Fibroblast of the aortic adventitia (primary cell): ENCODE results near the gene IRF8. TPM values are rescaled to one million over a fixed set of nuclear protein-coding genes. Genes with fewer than 3 reads are reported as not detected.

ENCODE experiments used
- DNase-seq: peaks from one replicate; pipeline ENCODE4 v3.0.0-alpha.2; 2010; ENCODE audit warnings: low read depth
- H3K4me3 ChIP-seq: 2 replicates; pipeline ENCODE4 v1.5.1; 2011; ENCODE audit warnings: low read depth, mild to moderate bottlenecking, control low read depth, low read length, moderate library complexity
- total RNA-seq: library from RNA; depleted of rRNA; stranded (reverse); fragments of >200 nt; gene quantifications from 2 replicates; pipeline ENCODE4 v1.2.3, GENCODE V29; 2012; ENCODE audit warnings: low replicate concordance
- TF ChIP-seq, protein P1 (sequence below): IDR thresholded peaks from 2 replicates; pipeline ENCODE4 v1.5.1; 2011; ENCODE audit warnings: mild to moderate bottlenecking, low read length, control low read depth, inconsistent platforms; ENCODE audit not compliant: insufficient read depth

The IRF8 gene
- total RNA-seq, 1 donor, result not detected

DNA sequence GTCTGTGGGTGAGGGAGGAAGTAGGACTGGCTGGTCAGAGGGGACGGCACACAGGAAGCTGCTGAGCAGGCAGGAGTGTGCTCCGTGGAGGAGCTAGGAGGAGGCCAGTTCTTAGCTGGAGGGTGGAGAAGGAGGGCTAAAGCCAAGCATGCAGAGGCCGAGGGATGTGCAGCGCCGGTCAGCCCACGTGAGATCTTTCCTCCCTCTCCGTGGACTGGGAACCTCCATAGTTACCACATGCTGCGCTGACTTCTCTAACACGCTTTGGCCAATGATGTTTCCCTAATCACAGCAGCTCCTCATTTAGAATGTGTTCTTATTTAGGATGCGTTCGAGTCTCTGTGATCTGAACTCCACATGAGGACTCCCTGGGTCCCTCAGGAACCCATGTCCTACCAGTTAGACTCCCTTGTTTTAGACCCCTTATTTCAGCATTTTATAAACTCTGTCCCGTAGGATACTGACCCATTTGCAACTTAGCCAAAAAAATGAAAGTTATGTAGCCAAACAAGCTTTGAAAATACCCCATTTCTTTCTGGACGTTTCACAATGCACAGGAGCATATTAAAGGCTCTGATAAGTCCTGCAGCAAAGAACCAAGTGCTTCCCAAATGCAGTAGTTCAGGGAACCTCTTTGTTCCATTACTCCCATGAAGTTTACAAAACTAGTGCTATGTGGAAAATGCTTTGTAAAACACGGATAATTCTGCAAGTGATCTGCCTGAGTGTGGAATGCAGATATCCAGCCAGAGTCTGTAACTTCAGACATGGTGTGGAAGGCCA is 51.4 kb downstream of the IRF8 start:
- no peak for DNase-seq
- no peak overlapping the region for H3K4me3 ChIP-seq
- TF ChIP-seq, protein P1, sequence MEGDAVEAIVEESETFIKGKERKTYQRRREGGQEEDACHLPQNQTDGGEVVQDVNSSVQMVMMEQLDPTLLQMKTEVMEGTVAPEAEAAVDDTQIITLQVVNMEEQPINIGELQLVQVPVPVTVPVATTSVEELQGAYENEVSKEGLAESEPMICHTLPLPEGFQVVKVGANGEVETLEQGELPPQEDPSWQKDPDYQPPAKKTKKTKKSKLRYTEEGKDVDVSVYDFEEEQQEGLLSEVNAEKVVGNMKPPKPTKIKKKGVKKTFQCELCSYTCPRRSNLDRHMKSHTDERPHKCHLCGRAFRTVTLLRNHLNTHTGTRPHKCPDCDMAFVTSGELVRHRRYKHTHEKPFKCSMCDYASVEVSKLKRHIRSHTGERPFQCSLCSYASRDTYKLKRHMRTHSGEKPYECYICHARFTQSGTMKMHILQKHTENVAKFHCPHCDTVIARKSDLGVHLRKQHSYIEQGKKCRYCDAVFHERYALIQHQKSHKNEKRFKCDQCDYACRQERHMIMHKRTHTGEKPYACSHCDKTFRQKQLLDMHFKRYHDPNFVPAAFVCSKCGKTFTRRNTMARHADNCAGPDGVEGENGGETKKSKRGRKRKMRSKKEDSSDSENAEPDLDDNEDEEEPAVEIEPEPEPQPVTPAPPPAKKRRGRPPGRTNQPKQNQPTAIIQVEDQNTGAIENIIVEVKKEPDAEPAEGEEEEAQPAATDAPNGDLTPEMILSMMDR, result no peak

DNA sequence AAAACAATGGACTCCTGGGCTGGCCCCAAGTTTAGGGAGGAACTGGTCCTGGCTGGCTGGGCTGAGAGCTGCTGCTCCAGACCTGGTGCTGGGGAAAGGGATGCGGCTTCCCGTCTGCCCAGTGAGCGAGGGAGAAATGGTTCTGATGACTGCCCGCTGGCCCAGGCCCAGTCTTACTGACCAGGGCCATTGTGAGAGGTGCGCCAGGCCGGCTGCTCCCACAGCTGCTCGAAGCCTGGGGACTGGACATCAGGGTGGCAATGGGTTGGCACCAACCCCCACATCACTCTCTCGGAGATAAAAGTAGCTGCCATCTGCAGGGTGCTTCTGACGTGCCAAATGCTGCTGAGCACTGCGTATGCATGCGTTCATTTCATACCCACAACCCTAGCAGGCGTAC is 53.2 kb downstream of the IRF8 start:
- TF ChIP-seq, protein P1, result no peak
- H3K4me3 ChIP-seq, result no peak overlapping the region
- no peak for DNase-seq

DNA sequence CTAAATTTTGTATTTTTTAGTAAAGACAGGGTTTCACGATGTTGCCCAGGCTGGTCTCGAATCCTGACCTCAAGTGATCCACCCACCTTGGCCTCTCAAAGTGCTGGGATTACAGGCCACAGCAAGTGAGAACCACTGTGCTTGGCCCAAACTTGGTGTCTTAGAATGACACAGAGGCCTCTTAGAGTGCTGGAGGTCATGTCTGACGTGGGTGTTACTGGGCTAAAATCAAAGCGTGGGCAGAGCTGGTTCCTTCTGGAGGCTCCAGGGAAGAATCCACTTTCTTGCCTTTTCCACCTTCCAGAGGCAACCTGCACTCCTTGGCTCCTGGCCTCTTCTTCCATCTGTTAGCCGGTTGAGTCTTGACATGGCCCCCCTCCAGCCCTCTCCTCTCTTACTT is 53.8 kb downstream of the IRF8 start:
- DNase-seq, result no peak
- TF ChIP-seq, protein P1, result no peak
- H3K4me3 ChIP-seq, result no peak overlapping the region

DNA sequence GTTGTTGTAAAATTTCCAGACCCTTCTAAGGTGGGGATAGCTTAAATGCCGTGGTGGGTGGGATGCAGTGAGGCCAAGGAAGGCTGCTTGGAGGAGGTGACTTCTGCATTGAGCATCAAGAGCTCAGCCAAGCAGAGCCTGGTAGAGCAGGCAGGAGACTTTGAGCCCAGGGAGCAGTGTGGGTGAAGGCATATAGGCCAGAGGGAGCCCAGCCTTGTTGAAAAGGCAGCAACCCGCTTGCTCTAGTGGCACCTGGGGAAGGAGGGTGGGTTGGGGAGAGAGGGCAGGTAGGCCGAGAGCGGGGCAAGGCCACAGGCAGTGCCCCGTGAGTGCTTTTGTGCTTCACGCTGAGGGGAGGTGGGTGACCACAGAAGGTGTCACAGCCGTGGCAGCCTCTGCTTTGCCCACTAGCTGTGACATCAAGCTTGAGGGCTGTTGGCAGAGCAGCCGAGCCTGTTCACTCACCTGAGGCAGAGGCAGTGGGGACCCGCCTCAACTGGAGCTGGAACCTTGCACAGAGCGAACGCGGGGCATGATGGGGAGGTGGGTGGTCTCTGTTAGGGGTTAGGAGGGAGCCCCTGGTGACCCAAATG is 56.1 kb downstream of the IRF8 start:
- TF ChIP-seq, protein P1, result no peak
- H3K4me3 ChIP-seq, result no peak overlapping the region
- DNase-seq, result no peak

DNA sequence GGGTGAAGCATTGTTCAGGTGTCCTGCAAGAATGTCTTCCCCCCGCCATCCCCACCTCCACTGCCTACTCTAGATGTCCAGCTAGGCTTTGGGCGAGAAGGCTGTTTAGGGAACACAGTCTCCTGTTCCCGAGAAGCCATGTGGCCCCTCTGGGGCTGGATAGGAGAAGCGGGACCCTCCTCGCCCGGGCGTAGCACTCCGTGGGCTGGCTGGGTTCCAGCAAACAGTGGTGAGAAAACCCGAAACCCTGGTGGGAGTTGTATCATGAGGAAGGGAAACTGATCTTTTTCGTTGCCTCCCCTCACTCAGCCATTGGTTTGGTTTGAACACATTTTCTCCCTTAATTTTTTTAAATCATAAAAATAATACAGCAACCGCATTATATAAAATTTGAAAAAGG is 56.6 kb downstream of the IRF8 start:
- TF ChIP-seq, protein P1, result no peak
- no peak for DNase-seq
- H3K4me3 ChIP-seq, result no peak overlapping the region

DNA sequence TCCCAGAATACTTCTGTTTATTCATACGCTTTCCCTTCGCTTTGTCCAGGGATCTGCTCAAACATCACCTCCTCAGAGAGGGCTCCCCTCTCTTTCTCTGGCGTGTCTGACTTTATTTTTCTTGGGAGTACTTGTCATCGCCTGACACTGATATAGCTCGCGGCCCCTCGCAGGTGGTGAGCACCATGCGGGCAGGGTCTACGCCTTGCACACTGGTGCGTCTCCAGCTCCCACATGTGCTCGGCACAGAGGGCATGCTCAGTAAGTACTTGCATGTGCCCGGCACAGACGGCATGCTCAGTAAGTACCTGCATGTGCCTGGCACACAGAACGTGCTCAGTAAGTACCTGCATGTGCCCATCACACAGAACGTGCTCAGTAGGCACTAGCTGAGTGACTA is 57.5 kb downstream of the IRF8 start:
- TF ChIP-seq, protein P1, result no peak
- no peak for DNase-seq
- H3K4me3 ChIP-seq, result no peak overlapping the region
